Measurements from ENCODE around the gene OR10H1.

DNA sequence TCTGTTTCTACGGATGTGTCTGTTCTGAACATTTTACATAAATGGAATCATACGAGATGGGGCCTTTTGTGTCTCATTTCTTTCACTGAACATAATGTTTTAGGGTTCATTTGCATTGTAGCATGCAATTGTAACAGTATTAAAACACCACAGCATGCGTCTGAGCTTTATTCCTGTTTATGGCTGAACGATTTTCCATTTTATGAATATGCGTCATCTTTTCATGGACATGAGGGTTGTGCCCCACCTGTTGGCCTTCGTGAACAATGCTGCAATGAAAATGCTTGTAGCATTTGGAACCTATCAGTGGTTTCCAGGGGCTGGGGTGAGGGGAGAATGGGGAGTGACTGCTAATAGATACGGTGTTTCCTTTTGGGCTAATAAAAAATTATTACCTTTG is 5.1 kb downstream of the OR10H1 start:
- TF ChIP-seq CTCF (IDR thresholded peaks at IDR 0.05; ENCODE audit: insufficient read depth, low read length), result no peak
- TF ChIP-seq POLR2AphosphoS5 (IDR thresholded peaks at IDR 0.05; ENCODE audit: low read depth), result no peak
- no peak for TF ChIP-seq SPI1 (IDR thresholded peaks at IDR 0.05; ENCODE audit: borderline replicate concordance, low read depth)
- TF ChIP-seq GABPA (IDR thresholded peaks at IDR 0.05; ENCODE audit: low read depth), result no peak
- TF ChIP-seq, protein P1, sequence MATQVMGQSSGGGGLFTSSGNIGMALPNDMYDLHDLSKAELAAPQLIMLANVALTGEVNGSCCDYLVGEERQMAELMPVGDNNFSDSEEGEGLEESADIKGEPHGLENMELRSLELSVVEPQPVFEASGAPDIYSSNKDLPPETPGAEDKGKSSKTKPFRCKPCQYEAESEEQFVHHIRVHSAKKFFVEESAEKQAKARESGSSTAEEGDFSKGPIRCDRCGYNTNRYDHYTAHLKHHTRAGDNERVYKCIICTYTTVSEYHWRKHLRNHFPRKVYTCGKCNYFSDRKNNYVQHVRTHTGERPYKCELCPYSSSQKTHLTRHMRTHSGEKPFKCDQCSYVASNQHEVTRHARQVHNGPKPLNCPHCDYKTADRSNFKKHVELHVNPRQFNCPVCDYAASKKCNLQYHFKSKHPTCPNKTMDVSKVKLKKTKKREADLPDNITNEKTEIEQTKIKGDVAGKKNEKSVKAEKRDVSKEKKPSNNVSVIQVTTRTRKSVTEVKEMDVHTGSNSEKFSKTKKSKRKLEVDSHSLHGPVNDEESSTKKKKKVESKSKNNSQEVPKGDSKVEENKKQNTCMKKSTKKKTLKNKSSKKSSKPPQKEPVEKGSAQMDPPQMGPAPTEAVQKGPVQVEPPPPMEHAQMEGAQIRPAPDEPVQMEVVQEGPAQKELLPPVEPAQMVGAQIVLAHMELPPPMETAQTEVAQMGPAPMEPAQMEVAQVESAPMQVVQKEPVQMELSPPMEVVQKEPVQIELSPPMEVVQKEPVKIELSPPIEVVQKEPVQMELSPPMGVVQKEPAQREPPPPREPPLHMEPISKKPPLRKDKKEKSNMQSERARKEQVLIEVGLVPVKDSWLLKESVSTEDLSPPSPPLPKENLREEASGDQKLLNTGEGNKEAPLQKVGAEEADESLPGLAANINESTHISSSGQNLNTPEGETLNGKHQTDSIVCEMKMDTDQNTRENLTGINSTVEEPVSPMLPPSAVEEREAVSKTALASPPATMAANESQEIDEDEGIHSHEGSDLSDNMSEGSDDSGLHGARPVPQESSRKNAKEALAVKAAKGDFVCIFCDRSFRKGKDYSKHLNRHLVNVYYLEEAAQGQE (IDR thresholded peaks at IDR 0.05; ENCODE audit: insufficient replicate concordance, low read depth), result no peak

Data from HL-60 (cell line).